Measurements from ENCODE around the gene DHRS12. TPM values are rescaled to one million over a fixed set of nuclear protein-coding genes. Genes with fewer than 3 reads are reported as not detected.

DHRS12 gene
- polyA plus RNA-seq, 2 donors: 9.5 to 11.7 TPM

DNA sequence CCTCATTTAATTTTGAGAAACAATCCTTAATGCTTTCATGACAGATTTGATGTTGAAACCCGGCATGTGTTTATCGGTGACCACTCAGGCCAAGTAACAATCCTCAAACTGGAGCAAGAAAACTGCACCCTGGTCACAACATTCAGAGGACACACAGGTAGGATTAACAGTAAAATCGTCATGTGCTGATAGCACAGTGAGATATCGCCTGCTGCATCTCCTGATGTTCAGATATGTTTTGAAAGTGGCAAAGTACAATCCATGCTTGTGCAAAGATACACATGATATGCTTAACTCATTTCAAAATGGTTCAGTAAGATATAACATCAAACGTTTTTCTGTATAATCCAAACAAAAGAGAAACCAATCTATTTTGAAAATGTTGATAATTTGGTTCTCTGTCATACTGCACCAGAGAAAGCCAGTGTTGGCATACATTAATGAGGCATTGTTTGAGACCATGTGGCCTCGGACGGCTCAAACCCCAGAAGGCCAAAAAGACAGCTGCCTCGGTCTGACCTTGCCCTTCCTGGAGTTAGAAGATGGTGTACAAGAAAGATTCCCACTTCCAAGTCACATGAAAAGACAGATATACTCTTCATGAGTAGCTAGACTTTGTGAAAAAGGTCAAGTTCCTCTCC lies 76.2 kb downstream of the DHRS12 start:
- Histone ChIP-seq H3K4me1 (ENCODE audit: control insufficient read depth in 2 of 2, insufficient read depth in 2 of 2, low read length in 1 of 2) (peaks cover 3 to 11% of the 10 kb centered on the region in 2 donors), H3K9me3 (ENCODE audit: control insufficient read depth in 2 of 2, insufficient read depth in 1 of 2, low read depth in 1 of 2, low read length in 1 of 2) (no peaks in the 10 kb centered on the region), H3K36me3 (ENCODE audit: control insufficient read depth in 2 of 2, insufficient read depth in 2 of 2, low read length in 1 of 2) (no peaks in the 10 kb centered on the region), H3K27ac (ENCODE audit: low read depth in 2 of 2, low read length in 1 of 2) (no peak overlapping the region), H3K4me3 (ENCODE audit: low read depth in 1 of 2, low read length in 2 of 2) (no peak overlapping the region), H3K27me3 (ENCODE audit: control insufficient read depth in 1 of 2, insufficient read depth in 2 of 2, low read length in 2 of 2) (no peaks in the 10 kb centered on the region)
- 73 to 85% methylated on average over 8 of the region's 8 CpGs for WGBS, 2 donors

DNA sequence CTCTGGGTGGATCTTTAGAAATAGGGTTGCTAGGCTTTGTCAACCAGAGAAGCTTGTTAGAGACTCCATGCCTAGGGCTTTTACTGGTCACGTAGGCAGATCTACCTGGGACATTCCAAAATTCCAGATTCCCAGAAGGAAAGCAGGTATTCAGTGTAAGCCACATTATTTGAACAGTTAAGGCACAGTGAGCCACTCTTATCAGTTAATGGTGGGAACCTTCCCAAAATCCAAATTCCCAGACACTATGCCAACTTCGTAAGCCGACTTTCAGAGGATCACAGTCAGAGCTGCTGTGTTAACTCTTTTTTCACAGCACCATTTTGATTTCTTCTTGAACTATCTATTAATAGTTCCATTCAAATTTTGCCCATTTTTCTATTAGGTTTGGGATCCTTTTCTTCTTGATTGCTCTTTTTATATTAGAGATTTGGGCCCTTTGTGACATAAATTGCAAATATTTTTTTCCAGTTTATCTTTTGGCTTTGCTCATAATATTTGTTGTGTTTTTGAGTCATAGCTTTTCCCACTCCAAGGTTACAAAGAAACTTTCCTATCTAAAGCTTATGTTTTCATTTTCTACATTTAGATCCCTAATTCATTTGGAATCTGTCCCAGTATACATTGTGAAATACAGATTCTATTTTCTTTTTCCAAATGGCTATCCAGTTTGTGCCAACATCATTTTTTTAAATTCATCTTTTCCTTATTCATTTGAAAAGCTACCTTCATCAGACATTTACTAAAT lies 77.3 kb downstream of the DHRS12 start:
- H3K27ac ChIP-seq (ENCODE audit: low read depth in 2 of 2, low read length in 1 of 2): peak overlapping the region in 1 of 2 donors; percentile 67
- H3K27me3 ChIP-seq (ENCODE audit: control insufficient read depth in 1 of 2, insufficient read depth in 2 of 2, low read length in 2 of 2): no peaks in the 10 kb centered on the region
- no peaks in the 10 kb centered on the region for H3K9me3 ChIP-seq (ENCODE audit: control insufficient read depth in 2 of 2, insufficient read depth in 1 of 2, low read depth in 1 of 2, low read length in 1 of 2)
- 37 to 42% methylated on average over 3 of the region's 3 CpGs for WGBS, 2 donors
- H3K4me1 ChIP-seq (ENCODE audit: control insufficient read depth in 2 of 2, insufficient read depth in 2 of 2, low read length in 1 of 2): peaks cover 3 to 11% of the 10 kb centered on the region in 2 donors
- no peak overlapping the region for H3K4me3 ChIP-seq (ENCODE audit: low read depth in 1 of 2, low read length in 2 of 2)
- no peaks in the 10 kb centered on the region for H3K36me3 ChIP-seq (ENCODE audit: control insufficient read depth in 2 of 2, insufficient read depth in 2 of 2, low read length in 1 of 2)

DNA sequence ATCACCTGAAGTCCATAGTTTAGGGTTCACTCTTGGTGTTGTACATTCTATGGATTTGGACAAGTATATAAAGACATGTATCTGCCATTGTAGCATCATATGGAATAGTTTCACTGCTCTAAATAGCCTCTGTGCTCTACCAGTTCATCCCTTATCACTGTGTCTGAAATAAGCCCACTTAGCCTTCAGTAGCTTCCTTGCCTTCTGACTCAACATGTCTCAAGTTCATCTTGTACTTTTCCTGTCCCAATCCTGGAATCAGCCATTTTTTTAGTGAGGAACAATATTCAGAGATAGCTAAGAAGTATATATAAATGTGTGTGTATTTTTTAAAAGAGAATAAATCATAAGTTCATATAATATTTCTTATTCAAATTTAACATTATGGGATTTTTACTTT lies 79.2 kb downstream of the DHRS12 start:
- H3K27me3 ChIP-seq (ENCODE audit: control insufficient read depth in 1 of 2, insufficient read depth in 2 of 2, low read length in 2 of 2): no peaks in the 10 kb centered on the region
- no peak overlapping the region for H3K4me3 ChIP-seq (ENCODE audit: low read depth in 1 of 2, low read length in 2 of 2)
- no peaks in the 10 kb centered on the region for H3K9me3 ChIP-seq (ENCODE audit: control insufficient read depth in 2 of 2, insufficient read depth in 1 of 2, low read depth in 1 of 2, low read length in 1 of 2)
- peaks cover 0 to 3% of the 10 kb centered on the region in 2 donors for H3K4me1 ChIP-seq (ENCODE audit: control insufficient read depth in 2 of 2, insufficient read depth in 2 of 2, low read length in 1 of 2)
- peaks cover 0 to 2% of the 10 kb centered on the region in 2 donors for H3K36me3 ChIP-seq (ENCODE audit: control insufficient read depth in 2 of 2, insufficient read depth in 2 of 2, low read length in 1 of 2)
- no peak overlapping the region for H3K27ac ChIP-seq (ENCODE audit: low read depth in 2 of 2, low read length in 1 of 2)

DNA sequence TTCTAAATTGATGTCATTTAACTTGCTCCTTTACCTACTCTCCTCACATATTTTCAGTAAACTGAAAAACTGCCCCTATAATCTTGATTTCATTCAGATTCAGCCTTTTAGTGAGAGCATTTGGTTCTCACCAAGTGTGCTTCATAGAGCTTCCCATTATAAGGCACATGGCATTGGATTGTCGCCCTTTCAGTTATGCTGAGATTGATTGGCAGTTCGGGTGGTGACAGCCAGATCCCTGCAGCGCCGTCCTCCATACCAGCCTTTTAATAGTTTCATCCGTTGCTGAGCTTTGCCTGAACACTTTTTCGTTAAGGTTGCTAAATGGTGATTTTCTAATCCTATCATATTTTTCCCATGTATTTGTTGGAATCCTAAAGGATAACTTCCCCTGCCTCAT lies 80.4 kb downstream of the DHRS12 start:
- Histone ChIP-seq H3K27ac (ENCODE audit: low read depth in 2 of 2, low read length in 1 of 2) (no peak overlapping the region), H3K4me3 (ENCODE audit: low read depth in 1 of 2, low read length in 2 of 2) (no peak overlapping the region), H3K9me3 (ENCODE audit: control insufficient read depth in 2 of 2, insufficient read depth in 1 of 2, low read depth in 1 of 2, low read length in 1 of 2) (no peaks in the 10 kb centered on the region), H3K4me1 (ENCODE audit: control insufficient read depth in 2 of 2, insufficient read depth in 2 of 2, low read length in 1 of 2) (no peaks in the 10 kb centered on the region), H3K27me3 (ENCODE audit: control insufficient read depth in 1 of 2, insufficient read depth in 2 of 2, low read length in 2 of 2) (no peaks in the 10 kb centered on the region), H3K36me3 (ENCODE audit: control insufficient read depth in 2 of 2, insufficient read depth in 2 of 2, low read length in 1 of 2) (peaks cover 0 to 4% of the 10 kb centered on the region in 2 donors)
- WGBS, 2 donors: 97 to 98% methylated on average over 6 of the region's 6 CpGs

DNA sequence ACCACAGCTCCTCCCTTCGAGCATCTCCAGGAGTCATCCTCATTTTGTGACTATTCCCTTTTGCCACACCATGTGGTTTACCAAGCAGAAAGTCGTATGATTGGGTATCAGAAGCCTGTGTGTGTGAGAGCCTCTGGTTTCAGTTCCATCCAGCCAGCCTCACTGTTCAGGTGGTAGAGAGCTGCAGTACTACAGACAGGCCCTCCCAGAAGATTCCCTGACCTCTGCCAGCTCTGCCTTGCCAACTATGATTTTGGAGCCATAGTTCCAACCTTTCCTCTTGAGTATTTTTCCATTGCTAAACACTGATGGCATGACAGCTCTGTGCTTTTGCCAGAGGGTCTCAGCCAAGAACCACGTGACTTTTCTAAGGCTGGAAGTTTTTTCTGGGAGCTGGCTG lies 82.5 kb downstream of the DHRS12 start:
- H3K27me3 ChIP-seq (ENCODE audit: control insufficient read depth in 1 of 2, insufficient read depth in 2 of 2, low read length in 2 of 2): no peaks in the 10 kb centered on the region
- H3K4me1 ChIP-seq (ENCODE audit: control insufficient read depth in 2 of 2, insufficient read depth in 2 of 2, low read length in 1 of 2): no peaks in the 10 kb centered on the region
- WGBS, 2 donors: 49 to 53% methylated on average over 3 of the region's 3 CpGs
- no peak overlapping the region for H3K4me3 ChIP-seq (ENCODE audit: low read depth in 1 of 2, low read length in 2 of 2)
- H3K36me3 ChIP-seq (ENCODE audit: control insufficient read depth in 2 of 2, insufficient read depth in 2 of 2, low read length in 1 of 2): peaks cover 0 to 4% of the 10 kb centered on the region in 2 donors
- peak overlapping the region in 1 of 2 donors; percentile 24 for H3K27ac ChIP-seq (ENCODE audit: low read depth in 2 of 2, low read length in 1 of 2)
- H3K9me3 ChIP-seq (ENCODE audit: control insufficient read depth in 2 of 2, insufficient read depth in 1 of 2, low read depth in 1 of 2, low read length in 1 of 2): no peaks in the 10 kb centered on the region

DNA sequence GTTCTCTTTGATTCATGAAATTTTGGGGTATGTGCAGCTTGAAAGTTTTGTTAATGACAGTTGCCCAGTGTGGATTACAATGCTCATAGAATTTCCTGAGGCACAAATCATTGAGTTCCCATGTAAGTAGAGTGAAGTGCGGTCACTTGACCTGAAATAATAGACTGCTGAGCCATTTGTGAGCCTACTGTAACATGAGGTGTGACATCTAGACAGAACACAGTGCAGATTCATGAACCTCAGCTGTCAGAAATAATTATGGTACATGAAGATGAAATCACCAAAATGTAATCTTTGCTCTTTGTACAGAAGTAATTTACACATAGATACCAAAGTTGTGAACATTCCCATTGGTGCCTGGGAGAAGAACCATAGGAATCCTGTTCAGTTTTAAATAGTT lies 84.6 kb downstream of the DHRS12 start:
- no peak overlapping the region for H3K4me3 ChIP-seq (ENCODE audit: low read depth in 1 of 2, low read length in 2 of 2)
- peaks cover 0 to 4% of the 10 kb centered on the region in 2 donors for H3K36me3 ChIP-seq (ENCODE audit: control insufficient read depth in 2 of 2, insufficient read depth in 2 of 2, low read length in 1 of 2)
- H3K9me3 ChIP-seq (ENCODE audit: control insufficient read depth in 2 of 2, insufficient read depth in 1 of 2, low read depth in 1 of 2, low read length in 1 of 2): no peaks in the 10 kb centered on the region
- peaks cover 0 to 2% of the 10 kb centered on the region in 2 donors for H3K4me1 ChIP-seq (ENCODE audit: control insufficient read depth in 2 of 2, insufficient read depth in 2 of 2, low read length in 1 of 2)
- no peaks in the 10 kb centered on the region for H3K27me3 ChIP-seq (ENCODE audit: control insufficient read depth in 1 of 2, insufficient read depth in 2 of 2, low read length in 2 of 2)
- H3K27ac ChIP-seq (ENCODE audit: low read depth in 2 of 2, low read length in 1 of 2): no peak overlapping the region
- 96 to 100% methylated on average over 1 of the region's 1 CpG for WGBS, 2 donors

Other genes starting within 250 kb of the DHRS12 start
- 1 to 10 TPM; 5.4 to 6.9 TPM for gene WDFY2, start 219.7 kb downstream of the DHRS12 start, polyA plus RNA-seq
- not detected for gene TMEM272, start 41.0 kb upstream of the DHRS12 start, polyA plus RNA-seq
- not detected for gene CCDC70, start 57.8 kb upstream of the DHRS12 start, polyA plus RNA-seq
- gene ATP7B, start 207.3 kb upstream of the DHRS12 start, polyA plus RNA-seq: under 1 TPM; 0.55 to 0.59 TPM
- 1 to 10 TPM; 2.3 to 2.9 TPM for gene ALG11, start 208.2 kb upstream of the DHRS12 start, polyA plus RNA-seq
- 1 to 10 TPM; 1.7 to 3.1 TPM for gene UTP14C, start 220.5 kb upstream of the DHRS12 start, polyA plus RNA-seq